ENCODE results near the gene A4GALT.

Gene A4GALT

DNA sequence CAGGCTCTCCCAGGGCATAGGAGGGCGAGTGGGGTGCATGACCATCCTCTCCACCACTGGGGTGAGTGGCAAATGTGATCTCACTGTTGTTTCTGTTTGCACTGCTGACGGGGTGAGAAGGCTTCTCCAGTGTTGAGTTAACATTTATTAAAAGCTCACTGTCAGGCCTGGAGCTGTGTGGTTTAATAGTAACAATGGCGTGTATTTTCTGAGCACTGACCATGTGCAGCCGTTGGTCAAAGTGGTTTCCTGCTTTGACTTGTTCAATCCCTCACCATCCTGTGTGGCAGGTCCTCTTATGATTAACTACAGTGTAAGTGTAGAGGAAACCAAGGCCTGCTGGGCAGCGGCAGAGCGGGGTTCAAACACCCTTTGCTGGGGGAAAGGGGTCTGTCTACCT lies 4.4 kb downstream of the A4GALT start:
- H3K36me3 ChIP-seq (ENCODE audit: low read depth) = peaks cover 11% of the 10 kb centered on the region; the same call in 1 of the 2 replicates
- peaks cover 7% of the 10 kb centered on the region for H3K4me1 ChIP-seq (ENCODE audit: insufficient read depth, poor library complexity, severe bottlenecking)
- no peak overlapping the region for H3K4me3 ChIP-seq (ENCODE audit: severe bottlenecking)
- ATAC-seq (ENCODE audit: low read depth) = no peak
- H3K27ac ChIP-seq (ENCODE audit: poor library complexity, severe bottlenecking) = no peak overlapping the region
- TF ChIP-seq, protein P1, sequence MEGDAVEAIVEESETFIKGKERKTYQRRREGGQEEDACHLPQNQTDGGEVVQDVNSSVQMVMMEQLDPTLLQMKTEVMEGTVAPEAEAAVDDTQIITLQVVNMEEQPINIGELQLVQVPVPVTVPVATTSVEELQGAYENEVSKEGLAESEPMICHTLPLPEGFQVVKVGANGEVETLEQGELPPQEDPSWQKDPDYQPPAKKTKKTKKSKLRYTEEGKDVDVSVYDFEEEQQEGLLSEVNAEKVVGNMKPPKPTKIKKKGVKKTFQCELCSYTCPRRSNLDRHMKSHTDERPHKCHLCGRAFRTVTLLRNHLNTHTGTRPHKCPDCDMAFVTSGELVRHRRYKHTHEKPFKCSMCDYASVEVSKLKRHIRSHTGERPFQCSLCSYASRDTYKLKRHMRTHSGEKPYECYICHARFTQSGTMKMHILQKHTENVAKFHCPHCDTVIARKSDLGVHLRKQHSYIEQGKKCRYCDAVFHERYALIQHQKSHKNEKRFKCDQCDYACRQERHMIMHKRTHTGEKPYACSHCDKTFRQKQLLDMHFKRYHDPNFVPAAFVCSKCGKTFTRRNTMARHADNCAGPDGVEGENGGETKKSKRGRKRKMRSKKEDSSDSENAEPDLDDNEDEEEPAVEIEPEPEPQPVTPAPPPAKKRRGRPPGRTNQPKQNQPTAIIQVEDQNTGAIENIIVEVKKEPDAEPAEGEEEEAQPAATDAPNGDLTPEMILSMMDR (IDR thresholded peaks at IDR 0.05; ENCODE audit: poor library complexity, severe bottlenecking) = no peak
- H3K9me3 ChIP-seq (ENCODE audit: severe bottlenecking) = no peaks in the 10 kb centered on the region
- H3K27me3 ChIP-seq (ENCODE audit: insufficient read depth, poor library complexity, severe bottlenecking) = no peaks in the 10 kb centered on the region
- DNase-seq (ENCODE audit: low spot score) = no peak

DNA sequence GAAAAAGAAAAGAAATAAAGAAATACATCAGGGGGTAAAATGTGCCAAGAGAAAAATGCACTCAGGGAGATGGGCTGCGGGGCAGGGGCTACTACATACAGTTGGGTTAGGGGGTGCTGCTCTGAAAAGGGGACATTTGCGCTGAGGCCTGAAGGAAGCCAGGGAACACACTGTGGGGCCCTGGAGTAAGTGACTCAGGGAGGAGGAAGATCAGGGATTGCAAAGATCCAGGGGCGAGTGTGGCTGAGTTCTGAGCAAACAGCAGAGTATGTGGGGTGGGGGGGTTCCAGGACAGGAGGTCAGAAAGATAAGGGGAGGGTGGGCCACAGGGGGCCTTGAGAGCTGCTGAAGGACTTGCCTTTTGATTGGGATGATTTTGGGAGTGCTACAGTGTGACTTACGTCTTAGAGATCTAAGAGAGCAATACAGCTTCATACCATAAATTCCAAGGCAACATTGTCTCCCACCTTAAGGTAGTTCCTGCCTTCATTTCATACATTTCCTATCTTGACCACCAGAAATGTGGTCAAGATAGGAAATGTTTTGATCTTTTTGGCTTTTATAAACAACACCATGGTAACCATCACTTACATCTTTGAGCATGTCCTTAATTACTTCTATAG lies 5.8 kb downstream of the A4GALT start:
- no peak for ATAC-seq (ENCODE audit: low read depth)

DNA sequence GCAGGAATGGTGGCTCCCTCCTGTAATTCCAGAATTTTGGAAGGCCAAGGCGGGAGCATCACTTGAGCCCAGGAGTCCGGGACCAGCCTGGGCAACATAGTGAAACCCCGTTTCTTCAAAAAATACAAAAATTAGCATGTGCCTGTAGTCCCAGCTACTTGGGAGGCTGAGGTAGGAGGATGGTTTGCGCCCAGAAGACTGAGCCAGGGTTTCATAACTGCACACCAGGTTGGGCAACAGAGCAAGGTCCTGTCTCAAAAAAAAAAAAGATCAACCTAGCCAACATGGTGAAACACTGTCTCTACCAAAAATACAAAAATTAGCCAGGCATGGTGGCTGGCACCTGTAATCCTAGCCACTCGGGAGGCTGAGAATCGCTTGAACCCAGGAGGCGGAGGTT lies 6.4 kb downstream of the A4GALT start:
- H3K4me3 ChIP-seq (ENCODE audit: severe bottlenecking) = no peak overlapping the region
- H3K36me3 ChIP-seq (ENCODE audit: low read depth) = peaks cover 11% of the 10 kb centered on the region; the same call in 1 of the 2 replicates
- H3K9me3 ChIP-seq (ENCODE audit: severe bottlenecking) = peaks cover 2% of the 10 kb centered on the region
- DNase-seq (ENCODE audit: low spot score) (no peak), ATAC-seq (ENCODE audit: low read depth) (no peak)
- no peak overlapping the region for H3K27ac ChIP-seq (ENCODE audit: poor library complexity, severe bottlenecking)
- TF ChIP-seq, protein P1 (IDR thresholded peaks at IDR 0.05; ENCODE audit: poor library complexity, severe bottlenecking) = no peak
- peaks cover 3% of the 10 kb centered on the region for H3K4me1 ChIP-seq (ENCODE audit: insufficient read depth, poor library complexity, severe bottlenecking)
- H3K27me3 ChIP-seq (ENCODE audit: insufficient read depth, poor library complexity, severe bottlenecking) = no peaks in the 10 kb centered on the region

More for the DNA sequence above, 5.8 kb downstream of the A4GALT start:
- Histone ChIP-seq H3K9me3 (ENCODE audit: severe bottlenecking) (no peaks in the 10 kb centered on the region), H3K4me1 (ENCODE audit: insufficient read depth, poor library complexity, severe bottlenecking) (peaks cover 7% of the 10 kb centered on the region), H3K36me3 (ENCODE audit: low read depth) (peaks cover 11% of the 10 kb centered on the region; the same call in 1 of the 2 replicates), H3K27ac (ENCODE audit: poor library complexity, severe bottlenecking) (no peak overlapping the region), H3K27me3 (ENCODE audit: insufficient read depth, poor library complexity, severe bottlenecking) (no peaks in the 10 kb centered on the region), H3K4me3 (ENCODE audit: severe bottlenecking) (no peak overlapping the region)
- DNase-seq (ENCODE audit: low spot score) = no peak
- TF ChIP-seq, protein P1 (IDR thresholded peaks at IDR 0.05; ENCODE audit: poor library complexity, severe bottlenecking) = no peak

DNA sequence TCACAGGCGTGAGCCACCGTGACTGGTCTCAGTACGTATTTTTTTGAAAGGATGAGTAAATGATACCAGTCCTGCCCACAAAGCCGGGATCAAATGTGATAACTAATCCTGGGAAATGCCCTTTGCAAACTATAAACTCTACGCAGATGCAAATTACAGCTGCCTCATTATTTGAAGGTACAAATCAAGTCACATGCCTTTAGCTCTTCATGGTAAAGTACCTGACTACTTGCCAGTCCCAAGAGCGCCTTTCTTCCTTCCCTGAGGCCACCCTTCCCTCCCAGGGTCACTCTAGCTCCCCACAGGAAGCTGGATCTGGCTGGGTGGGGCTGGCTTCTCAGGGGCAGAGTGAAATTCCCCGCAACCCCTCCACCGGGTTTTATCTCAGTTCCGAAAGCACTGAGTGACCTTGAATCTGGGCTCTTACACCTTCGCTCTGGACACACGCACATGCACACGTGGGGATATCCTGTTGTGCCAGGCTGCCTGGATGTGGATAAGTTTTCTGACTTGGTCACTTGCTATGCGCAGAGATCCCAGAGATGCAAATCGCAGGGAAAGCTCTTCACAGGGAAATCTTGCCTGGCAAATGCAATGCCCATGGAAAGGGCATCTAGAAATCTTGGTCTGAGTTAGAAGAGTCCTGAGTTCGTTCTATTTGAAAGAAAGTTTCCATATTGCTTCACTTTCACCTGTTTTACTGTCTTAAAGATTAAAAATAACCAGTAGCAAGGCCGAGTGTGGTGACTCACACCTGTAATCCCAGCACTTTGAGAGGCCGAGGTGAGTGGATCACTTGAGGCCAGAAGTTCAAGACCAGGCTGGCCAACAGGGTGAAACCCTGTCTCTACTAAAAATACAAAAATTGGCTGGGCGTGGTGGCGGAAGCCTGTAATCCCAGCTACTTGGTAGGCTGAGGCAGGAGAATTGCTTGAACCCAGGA lies 8.5 kb downstream of the A4GALT start:
- Histone ChIP-seq H3K27ac (ENCODE audit: poor library complexity, severe bottlenecking) (no peak overlapping the region), H3K27me3 (ENCODE audit: insufficient read depth, poor library complexity, severe bottlenecking) (no peaks in the 10 kb centered on the region), H3K9me3 (ENCODE audit: severe bottlenecking) (peaks cover 2% of the 10 kb centered on the region), H3K4me3 (ENCODE audit: severe bottlenecking) (no peak overlapping the region), H3K36me3 (ENCODE audit: low read depth) (no peaks in the 10 kb centered on the region; the same call in 1 of the 2 replicates), H3K4me1 (ENCODE audit: insufficient read depth, poor library complexity, severe bottlenecking) (no peaks in the 10 kb centered on the region)
- DNase-seq (ENCODE audit: low spot score) = no peak
- ATAC-seq (ENCODE audit: low read depth) = no peak
- TF ChIP-seq, protein P1 (IDR thresholded peaks at IDR 0.05; ENCODE audit: poor library complexity, severe bottlenecking) = no peak
